ENCODE results near the gene ZBTB20. TPM values are rescaled to one million over a fixed set of nuclear protein-coding genes. Genes with fewer than 3 reads are reported as not detected.
A peak's percentile ranks its signal among the peaks of the same experiment; 100 is the strongest.

The ZBTB20 gene
- total RNA-seq, 1 donor from 2014 or later = 3.9 TPM

- no peak for TF ChIP-seq CTCF (IDR thresholded peaks at IDR 0.05; ENCODE audit: insufficient read depth, low read length, severe bottlenecking)
- DNase-seq (ENCODE audit: low read depth) (no peak), FAIRE-seq (no peak)
- Histone ChIP-seq H3K4me3 (ENCODE audit: low read depth, low read length) (no peak overlapping the region), H3K27me3 (ENCODE audit: control insufficient read depth, insufficient read depth, low read length) (no peaks in the 10 kb centered on the region), H3K36me3 (ENCODE audit: control insufficient read depth, insufficient read depth, low read length) (no peaks in the 10 kb centered on the region)
Observed at GRCh38 chr3:114445233-114445632, 701.9 kb downstream of the ZBTB20 start.

GRCh38 chr3:114444216-114444615 lies 702.9 kb downstream of the ZBTB20 start:
- TF ChIP-seq CTCF (IDR thresholded peaks at IDR 0.05; ENCODE audit: insufficient read depth, low read length, severe bottlenecking) = no peak
- DNase-seq (ENCODE audit: low read depth) = no peak
- FAIRE-seq = no peak
- no peak overlapping the region for H3K4me3 ChIP-seq (ENCODE audit: low read depth, low read length)
- H3K27me3 ChIP-seq (ENCODE audit: control insufficient read depth, insufficient read depth, low read length) = no peaks in the 10 kb centered on the region
- H3K36me3 ChIP-seq (ENCODE audit: control insufficient read depth, insufficient read depth, low read length) = no peaks in the 10 kb centered on the region

- FAIRE-seq = no peak
- no peak for TF ChIP-seq CTCF (IDR thresholded peaks at IDR 0.05; ENCODE audit: insufficient read depth, low read length, severe bottlenecking)
- DNase-seq (ENCODE audit: low read depth) = peak; percentile 34
Observed at GRCh38 chr3:114442246-114442645, 704.8 kb downstream of the ZBTB20 start.

GRCh38 chr3:114441386-114441785 lies 705.7 kb downstream of the ZBTB20 start:
- no peaks in the 10 kb centered on the region for H3K27me3 ChIP-seq (ENCODE audit: control insufficient read depth, insufficient read depth, low read length)
- DNase-seq (ENCODE audit: low read depth) = no peak
- no peak overlapping the region for H3K4me3 ChIP-seq (ENCODE audit: low read depth, low read length)
- no peak for TF ChIP-seq CTCF (IDR thresholded peaks at IDR 0.05; ENCODE audit: insufficient read depth, low read length, severe bottlenecking)
- no peak for FAIRE-seq
- no peaks in the 10 kb centered on the region for H3K36me3 ChIP-seq (ENCODE audit: control insufficient read depth, insufficient read depth, low read length)

More at GRCh38 chr3:114442246-114442645, 704.8 kb downstream of the ZBTB20 start:
- no peak overlapping the region for H3K4me3 ChIP-seq (ENCODE audit: low read depth, low read length)
- H3K27me3 ChIP-seq (ENCODE audit: control insufficient read depth, insufficient read depth, low read length) = no peaks in the 10 kb centered on the region
- H3K36me3 ChIP-seq (ENCODE audit: control insufficient read depth, insufficient read depth, low read length) = no peaks in the 10 kb centered on the region

GRCh38 chr3:114440700-114441099 lies 706.4 kb downstream of the ZBTB20 start:
- H3K36me3 ChIP-seq (ENCODE audit: control insufficient read depth, insufficient read depth, low read length) = no peaks in the 10 kb centered on the region
- H3K4me3 ChIP-seq (ENCODE audit: low read depth, low read length) = no peak overlapping the region
- no peak for DNase-seq (ENCODE audit: low read depth)
- H3K27me3 ChIP-seq (ENCODE audit: control insufficient read depth, insufficient read depth, low read length) = no peaks in the 10 kb centered on the region
- no peak for FAIRE-seq
- TF ChIP-seq CTCF (IDR thresholded peaks at IDR 0.05; ENCODE audit: insufficient read depth, low read length, severe bottlenecking) = no peak

GRCh38 chr3:114439284-114439683 lies 707.8 kb downstream of the ZBTB20 start:
- no peak for TF ChIP-seq CTCF (IDR thresholded peaks at IDR 0.05; ENCODE audit: insufficient read depth, low read length, severe bottlenecking)
- FAIRE-seq (no peak), DNase-seq (ENCODE audit: low read depth) (no peak)
- Histone ChIP-seq H3K36me3 (ENCODE audit: control insufficient read depth, insufficient read depth, low read length) (no peaks in the 10 kb centered on the region), H3K4me3 (ENCODE audit: low read depth, low read length) (no peak overlapping the region), H3K27me3 (ENCODE audit: control insufficient read depth, insufficient read depth, low read length) (no peaks in the 10 kb centered on the region)
